ENCODE data around the gene FOXN3. TPM values are rescaled to one million over a fixed set of nuclear protein-coding genes. Genes with fewer than 3 reads are reported as not detected.
A peak's percentile ranks its signal among the peaks of the same experiment; 100 is the strongest.

Gene FOXN3
- total and polyA plus RNA-seq, 2 experiments from 2014 or later, result 98.9 to 167 TPM

DNA sequence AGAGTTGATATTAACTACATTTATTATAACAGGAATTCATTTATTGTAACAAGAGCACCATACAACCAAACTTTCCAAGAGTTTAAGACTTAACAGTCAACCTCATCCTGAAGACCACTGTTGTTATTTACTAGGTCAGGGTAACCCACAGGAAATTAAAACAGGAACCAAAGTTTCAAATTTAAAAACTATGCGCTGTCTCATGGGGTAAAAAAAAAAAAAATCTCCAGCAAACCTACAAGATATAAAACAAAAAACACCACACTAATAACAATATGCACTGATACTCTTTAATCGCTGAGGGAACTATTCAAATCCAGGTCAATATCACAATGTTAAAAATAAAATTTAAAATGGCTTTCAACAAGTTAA, 44.5 kb downstream of the FOXN3 start:
- Mint-ChIP-seq H3K27me3 (ENCODE audit: insufficient read depth, low read depth, poor library complexity) (peaks cover 9% of the 10 kb centered on the region), H3K27ac (peak overlapping the region; percentile 70), H3K9me3 (peaks cover 5% of the 10 kb centered on the region; the same call in 2 of the 3 replicates), H3K4me1 (peaks cover 57% of the 10 kb centered on the region), H3K36me3 (ENCODE audit: low read depth) (peaks cover 41% of the 10 kb centered on the region), H3K4me3 (no peak overlapping the region)
- Histone ChIP-seq H3K4me1 (ENCODE audit: insufficient read depth) (peaks cover 63% of the 10 kb centered on the region), H3K27ac (ENCODE audit: low read depth) (no peak overlapping the region), H3K4me3 (no peak overlapping the region), H3F3A (replicated peaks; ENCODE audit: low read depth) (0 out of 2 replicates have a peak, but pooled peaks cover 2% of the 10 kb centered on the region), H4K20me1 (replicated peaks; ENCODE audit: insufficient read depth) (peaks cover 33% of the 10 kb centered on the region), H3K4me2 (peak overlapping the region; percentile 53), H3K79me2 (replicated peaks; ENCODE audit: insufficient read depth) (peaks cover 100% of the 10 kb centered on the region), H3K9me2 (ENCODE audit: insufficient read depth) (no peaks in the 10 kb centered on the region), H3K27me3 (ENCODE audit: insufficient read depth) (no peaks in the 10 kb centered on the region), H3K36me3 (ENCODE audit: insufficient read depth) (no peaks in the 10 kb centered on the region), H2AFZ (no peak overlapping the region)
- ATAC-seq (no peak), DNase-seq (ENCODE audit: low spot score) (no peak)
- TF ChIP-seq STAT1 (IDR thresholded peaks at IDR 0.05; ENCODE audit: unreplicated experiment) (no peak), ZNF331 (CRISPR knock-in tag; IDR thresholded peaks at IDR 0.05; ENCODE audit: low read depth) (no peak), JUNB (IDR thresholded peaks at IDR 0.05; ENCODE audit: unreplicated experiment) (no peak), POLR2AphosphoS5 (IDR thresholded peaks at IDR 0.05; ENCODE audit: low read depth) (no peak), CREB1 (CRISPR knock-in tag; IDR thresholded peaks at IDR 0.05; ENCODE audit: low read depth) (no peak), EZH2phosphoT487 (IDR thresholded peaks at IDR 0.05; ENCODE audit: unreplicated experiment) (no peak), ZNF114 (CRISPR knock-in tag; IDR thresholded peaks at IDR 0.05) (no peak), EZH2 (IDR thresholded peaks at IDR 0.05; ENCODE audit: low read depth, unreplicated experiment) (no peak), NANOG (IDR thresholded peaks at IDR 0.05; ENCODE audit: borderline replicate concordance) (no peak)
- TF ChIP-seq, protein P1, sequence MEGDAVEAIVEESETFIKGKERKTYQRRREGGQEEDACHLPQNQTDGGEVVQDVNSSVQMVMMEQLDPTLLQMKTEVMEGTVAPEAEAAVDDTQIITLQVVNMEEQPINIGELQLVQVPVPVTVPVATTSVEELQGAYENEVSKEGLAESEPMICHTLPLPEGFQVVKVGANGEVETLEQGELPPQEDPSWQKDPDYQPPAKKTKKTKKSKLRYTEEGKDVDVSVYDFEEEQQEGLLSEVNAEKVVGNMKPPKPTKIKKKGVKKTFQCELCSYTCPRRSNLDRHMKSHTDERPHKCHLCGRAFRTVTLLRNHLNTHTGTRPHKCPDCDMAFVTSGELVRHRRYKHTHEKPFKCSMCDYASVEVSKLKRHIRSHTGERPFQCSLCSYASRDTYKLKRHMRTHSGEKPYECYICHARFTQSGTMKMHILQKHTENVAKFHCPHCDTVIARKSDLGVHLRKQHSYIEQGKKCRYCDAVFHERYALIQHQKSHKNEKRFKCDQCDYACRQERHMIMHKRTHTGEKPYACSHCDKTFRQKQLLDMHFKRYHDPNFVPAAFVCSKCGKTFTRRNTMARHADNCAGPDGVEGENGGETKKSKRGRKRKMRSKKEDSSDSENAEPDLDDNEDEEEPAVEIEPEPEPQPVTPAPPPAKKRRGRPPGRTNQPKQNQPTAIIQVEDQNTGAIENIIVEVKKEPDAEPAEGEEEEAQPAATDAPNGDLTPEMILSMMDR (conservative IDR thresholded peaks at IDR 0.05; ENCODE audit: low read depth in 2 of 2), result no peak
- TF ChIP-seq, protein P2, sequence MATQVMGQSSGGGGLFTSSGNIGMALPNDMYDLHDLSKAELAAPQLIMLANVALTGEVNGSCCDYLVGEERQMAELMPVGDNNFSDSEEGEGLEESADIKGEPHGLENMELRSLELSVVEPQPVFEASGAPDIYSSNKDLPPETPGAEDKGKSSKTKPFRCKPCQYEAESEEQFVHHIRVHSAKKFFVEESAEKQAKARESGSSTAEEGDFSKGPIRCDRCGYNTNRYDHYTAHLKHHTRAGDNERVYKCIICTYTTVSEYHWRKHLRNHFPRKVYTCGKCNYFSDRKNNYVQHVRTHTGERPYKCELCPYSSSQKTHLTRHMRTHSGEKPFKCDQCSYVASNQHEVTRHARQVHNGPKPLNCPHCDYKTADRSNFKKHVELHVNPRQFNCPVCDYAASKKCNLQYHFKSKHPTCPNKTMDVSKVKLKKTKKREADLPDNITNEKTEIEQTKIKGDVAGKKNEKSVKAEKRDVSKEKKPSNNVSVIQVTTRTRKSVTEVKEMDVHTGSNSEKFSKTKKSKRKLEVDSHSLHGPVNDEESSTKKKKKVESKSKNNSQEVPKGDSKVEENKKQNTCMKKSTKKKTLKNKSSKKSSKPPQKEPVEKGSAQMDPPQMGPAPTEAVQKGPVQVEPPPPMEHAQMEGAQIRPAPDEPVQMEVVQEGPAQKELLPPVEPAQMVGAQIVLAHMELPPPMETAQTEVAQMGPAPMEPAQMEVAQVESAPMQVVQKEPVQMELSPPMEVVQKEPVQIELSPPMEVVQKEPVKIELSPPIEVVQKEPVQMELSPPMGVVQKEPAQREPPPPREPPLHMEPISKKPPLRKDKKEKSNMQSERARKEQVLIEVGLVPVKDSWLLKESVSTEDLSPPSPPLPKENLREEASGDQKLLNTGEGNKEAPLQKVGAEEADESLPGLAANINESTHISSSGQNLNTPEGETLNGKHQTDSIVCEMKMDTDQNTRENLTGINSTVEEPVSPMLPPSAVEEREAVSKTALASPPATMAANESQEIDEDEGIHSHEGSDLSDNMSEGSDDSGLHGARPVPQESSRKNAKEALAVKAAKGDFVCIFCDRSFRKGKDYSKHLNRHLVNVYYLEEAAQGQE (IDR thresholded peaks at IDR 0.05; ENCODE audit: unreplicated experiment), result no peak
- TF ChIP-seq, protein P3, sequence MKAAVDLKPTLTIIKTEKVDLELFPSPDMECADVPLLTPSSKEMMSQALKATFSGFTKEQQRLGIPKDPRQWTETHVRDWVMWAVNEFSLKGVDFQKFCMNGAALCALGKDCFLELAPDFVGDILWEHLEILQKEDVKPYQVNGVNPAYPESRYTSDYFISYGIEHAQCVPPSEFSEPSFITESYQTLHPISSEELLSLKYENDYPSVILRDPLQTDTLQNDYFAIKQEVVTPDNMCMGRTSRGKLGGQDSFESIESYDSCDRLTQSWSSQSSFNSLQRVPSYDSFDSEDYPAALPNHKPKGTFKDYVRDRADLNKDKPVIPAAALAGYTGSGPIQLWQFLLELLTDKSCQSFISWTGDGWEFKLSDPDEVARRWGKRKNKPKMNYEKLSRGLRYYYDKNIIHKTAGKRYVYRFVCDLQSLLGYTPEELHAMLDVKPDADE (IDR thresholded peaks at IDR 0.05), result no peak
- TF ChIP-seq, protein P4, sequence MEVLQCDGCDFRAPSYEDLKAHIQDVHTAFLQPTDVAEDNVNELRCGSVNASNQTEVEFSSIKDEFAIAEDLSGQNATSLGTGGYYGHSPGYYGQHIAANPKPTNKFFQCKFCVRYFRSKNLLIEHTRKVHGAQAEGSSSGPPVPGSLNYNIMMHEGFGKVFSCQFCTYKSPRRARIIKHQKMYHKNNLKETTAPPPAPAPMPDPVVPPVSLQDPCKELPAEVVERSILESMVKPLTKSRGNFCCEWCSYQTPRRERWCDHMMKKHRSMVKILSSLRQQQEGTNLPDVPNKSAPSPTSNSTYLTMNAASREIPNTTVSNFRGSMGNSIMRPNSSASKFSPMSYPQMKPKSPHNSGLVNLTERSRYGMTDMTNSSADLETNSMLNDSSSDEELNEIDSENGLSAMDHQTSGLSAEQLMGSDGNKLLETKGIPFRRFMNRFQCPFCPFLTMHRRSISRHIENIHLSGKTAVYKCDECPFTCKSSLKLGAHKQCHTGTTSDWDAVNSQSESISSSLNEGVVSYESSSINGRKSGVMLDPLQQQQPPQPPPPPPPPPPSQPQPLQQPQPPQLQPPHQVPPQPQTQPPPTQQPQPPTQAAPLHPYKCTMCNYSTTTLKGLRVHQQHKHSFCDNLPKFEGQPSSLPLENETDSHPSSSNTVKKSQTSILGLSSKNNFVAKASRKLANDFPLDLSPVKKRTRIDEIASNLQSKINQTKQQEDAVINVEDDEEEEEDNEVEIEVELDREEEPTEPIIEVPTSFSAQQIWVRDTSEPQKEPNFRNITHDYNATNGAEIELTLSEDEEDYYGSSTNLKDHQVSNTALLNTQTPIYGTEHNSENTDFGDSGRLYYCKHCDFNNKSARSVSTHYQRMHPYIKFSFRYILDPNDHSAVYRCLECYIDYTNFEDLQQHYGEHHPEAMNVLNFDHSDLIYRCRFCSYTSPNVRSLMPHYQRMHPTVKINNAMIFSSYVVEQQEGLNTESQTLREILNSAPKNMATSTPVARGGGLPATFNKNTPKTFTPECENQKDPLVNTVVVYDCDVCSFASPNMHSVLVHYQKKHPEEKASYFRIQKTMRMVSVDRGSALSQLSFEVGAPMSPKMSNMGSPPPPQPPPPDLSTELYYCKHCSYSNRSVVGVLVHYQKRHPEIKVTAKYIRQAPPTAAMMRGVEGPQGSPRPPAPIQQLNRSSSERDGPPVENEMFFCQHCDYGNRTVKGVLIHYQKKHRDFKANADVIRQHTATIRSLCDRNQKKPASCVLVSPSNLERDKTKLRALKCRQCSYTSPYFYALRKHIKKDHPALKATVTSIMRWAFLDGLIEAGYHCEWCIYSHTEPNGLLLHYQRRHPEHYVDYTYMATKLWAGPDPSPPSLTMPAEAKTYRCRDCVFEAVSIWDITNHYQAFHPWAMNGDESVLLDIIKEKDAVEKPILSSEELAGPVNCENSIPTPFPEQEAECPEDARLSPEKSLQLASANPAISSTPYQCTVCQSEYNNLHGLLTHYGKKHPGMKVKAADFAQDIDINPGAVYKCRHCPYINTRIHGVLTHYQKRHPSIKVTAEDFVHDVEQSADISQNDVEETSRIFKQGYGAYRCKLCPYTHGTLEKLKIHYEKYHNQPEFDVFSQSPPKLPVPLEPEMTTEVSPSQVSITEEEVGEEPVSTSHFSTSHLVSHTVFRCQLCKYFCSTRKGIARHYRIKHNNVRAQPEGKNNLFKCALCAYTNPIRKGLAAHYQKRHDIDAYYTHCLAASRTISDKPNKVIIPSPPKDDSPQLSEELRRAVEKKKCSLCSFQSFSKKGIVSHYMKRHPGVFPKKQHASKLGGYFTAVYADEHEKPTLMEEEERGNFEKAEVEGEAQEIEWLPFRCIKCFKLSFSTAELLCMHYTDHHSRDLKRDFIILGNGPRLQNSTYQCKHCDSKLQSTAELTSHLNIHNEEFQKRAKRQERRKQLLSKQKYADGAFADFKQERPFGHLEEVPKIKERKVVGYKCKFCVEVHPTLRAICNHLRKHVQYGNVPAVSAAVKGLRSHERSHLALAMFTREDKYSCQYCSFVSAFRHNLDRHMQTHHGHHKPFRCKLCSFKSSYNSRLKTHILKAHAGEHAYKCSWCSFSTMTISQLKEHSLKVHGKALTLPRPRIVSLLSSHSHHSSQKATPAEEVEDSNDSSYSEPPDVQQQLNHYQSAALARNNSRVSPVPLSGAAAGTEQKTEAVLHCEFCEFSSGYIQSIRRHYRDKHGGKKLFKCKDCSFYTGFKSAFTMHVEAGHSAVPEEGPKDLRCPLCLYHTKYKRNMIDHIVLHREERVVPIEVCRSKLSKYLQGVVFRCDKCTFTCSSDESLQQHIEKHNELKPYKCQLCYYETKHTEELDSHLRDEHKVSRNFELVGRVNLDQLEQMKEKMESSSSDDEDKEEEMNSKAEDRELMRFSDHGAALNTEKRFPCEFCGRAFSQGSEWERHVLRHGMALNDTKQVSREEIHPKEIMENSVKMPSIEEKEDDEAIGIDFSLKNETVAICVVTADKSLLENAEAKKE (CRISPR knock-in tag; IDR thresholded peaks at IDR 0.05), result no peak

Measured in GM23338 (cell line).